Brain pericyte (primary cell): ENCODE data around the gene RBM14.
"Not testable (repeated sequence)": the region's sequence is repeated elsewhere in the genome, so short reads cannot be mapped to it uniquely, and the experiment has no call there.

Experiments used
- DNase-seq: peaks from one replicate; pipeline ENCODE4 v3.0.0-alpha.2; 2012; ENCODE audit warnings: low read depth, low spot score

Gene RBM14

DNA sequence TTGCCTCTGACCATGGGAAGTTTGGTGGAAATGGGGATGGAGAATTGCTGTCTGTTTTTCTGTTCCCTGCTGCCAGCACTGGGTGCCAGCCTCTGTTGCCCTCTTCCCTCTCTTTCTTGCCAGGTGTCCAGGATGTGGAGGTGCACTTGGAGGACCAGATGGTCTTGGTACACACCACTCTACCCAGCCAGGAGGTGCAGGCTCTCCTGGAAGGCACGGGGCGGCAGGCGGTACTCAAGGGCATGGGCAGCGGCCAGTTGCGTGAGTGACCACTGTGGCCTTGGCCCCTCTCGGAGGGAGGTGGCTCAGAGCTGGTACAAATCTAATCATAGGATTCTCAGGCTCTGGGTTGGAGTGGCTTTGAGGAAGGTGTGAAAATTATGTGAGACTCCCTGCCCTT lies 17.4 kb upstream of the RBM14 start:
- no peak for DNase-seq

DNA sequence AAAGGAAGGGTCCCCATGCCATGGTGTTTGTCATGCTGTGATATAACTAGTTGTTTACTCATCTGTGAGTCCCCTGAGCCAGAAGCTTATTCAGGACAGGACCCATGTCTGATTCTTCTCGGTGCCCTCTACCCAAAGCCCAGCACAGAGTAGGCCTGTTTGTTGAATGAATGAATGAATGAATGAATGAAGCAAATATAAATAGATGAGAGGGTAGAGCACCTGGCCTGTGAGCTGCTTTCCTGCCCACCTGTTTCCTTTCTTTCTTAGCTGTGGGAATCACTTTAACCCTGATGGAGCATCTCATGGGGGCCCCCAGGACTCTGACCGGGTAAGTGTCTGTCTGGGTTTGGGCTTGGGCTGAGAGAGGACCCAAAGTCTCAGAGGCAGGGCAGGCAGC lies 16.2 kb upstream of the RBM14 start:
- no peak for DNase-seq

DNA sequence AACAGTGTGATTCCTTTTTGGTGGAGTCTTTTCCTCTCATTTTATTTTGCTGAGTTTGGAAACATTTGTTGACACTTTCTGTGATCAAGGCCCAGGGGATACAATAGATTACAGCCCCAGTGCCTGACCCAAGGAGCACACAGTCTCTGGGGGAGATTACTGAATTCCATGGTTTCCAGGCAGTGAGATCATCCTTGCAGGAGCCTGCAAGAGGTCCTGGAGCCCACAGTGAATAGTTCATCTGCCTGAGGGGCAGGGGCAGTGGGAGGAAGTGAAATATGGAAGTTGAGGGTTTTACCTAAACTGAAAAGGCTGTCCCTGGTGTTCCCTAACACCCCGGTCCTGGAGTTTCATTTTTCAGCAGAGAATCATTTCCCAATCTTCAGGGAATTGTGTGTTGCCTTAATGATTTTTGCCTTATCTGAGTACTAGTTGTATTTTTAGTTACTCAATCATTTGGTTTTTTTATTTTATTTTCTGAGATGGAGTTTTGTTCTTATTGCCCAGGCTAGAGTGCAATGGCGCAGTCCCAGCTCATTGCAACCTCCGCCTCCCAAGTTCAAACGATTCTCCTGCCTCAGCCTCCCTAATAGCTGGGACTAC lies 15.7 kb upstream of the RBM14 start:
- peak; percentile 68 for DNase-seq

DNA sequence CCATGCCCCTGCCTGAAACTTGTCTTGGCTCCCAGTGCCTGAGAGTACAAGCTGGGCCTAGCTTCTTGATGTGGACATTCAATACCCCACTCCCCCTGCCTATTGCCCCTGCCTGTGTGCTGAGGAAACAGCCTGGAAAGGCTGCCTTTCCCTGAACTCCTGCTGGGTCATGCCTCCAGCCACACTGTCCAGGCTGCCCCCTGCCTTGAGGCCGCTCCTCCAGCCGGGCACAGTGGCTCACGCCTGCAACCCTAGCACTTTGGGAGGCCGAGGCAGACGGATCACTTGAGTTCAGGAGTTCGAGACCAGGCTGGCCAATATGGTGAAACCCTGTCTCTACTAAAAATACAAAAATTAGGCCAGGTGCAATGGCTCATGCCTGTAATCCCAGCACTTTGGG lies 13.4 kb upstream of the RBM14 start:
- no peak for DNase-seq

DNA sequence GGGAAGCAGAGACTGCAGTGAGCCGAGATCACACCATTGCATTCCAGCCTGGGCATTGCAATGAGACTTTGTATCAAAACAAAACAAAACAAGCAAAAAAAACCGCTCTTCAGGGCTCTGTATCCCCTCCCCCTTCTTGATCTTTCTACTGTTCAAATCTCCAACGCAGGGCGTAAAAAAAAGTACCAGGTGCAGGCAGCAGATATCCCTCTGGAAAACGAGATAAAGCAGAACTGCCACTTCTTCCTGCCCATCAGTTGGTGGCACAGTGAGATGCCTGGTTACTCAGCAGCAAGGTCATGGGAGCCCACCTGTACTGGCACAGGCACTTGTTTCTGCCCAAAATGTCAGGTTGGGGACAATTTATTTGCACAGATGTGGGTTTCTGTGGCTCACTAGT lies 12.3 kb upstream of the RBM14 start:
- DNase-seq = no peak

DNA sequence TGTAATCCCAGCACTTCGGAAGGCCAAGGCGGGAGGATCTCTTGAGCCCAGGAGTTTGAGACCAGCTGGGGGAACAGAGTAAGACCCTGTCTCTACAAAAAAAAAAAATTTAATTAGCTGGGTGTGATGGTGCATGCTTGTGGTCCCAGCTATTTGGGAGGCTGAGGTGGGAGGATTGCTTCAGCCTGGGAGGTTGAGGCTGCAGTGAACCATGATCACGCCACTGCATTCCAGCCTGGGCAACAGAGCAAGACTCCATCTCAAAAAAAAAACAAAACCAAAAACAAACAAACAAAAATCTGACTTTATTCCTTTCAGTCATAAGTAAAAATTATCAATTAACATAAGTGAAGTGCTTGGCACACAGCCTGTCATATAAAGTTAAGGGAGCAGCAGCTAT lies 9.8 kb upstream of the RBM14 start:
- not testable (repeated sequence) for DNase-seq

DNA sequence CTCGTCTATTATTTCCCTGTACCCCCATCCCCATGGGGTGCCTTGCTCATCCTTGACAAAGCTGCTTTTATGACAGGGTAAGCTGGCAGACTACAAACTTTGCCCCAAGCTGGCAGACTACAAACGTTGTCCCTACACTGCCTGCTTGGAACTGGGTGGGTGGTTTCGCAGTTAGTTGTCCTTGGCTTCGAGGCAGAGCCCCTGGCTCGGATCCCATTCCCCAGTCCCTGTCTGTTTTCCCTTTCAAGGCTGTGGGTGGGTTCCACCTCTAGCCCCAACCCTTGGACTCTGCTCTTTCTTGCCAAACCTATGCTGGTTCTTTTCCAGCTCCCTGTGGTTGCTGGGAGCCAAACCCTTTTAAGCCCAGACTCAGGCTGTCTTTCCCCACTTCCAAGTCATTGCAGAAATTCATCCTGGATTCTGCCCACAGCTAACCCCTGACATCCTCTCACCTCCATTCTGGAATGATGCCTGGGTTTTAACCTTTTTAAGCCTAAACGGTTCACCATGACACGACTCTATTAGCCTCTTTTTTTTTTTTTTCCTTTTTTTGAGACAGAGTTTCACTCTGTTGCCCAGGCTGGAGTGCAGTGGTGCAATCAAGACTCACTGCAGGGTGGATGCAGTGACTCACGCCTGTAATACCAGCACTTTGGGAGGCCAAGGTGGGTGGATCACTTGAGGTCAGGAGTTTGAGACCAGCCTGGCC lies 9.2 kb upstream of the RBM14 start:
- DNase-seq = peak; percentile 73

DNA sequence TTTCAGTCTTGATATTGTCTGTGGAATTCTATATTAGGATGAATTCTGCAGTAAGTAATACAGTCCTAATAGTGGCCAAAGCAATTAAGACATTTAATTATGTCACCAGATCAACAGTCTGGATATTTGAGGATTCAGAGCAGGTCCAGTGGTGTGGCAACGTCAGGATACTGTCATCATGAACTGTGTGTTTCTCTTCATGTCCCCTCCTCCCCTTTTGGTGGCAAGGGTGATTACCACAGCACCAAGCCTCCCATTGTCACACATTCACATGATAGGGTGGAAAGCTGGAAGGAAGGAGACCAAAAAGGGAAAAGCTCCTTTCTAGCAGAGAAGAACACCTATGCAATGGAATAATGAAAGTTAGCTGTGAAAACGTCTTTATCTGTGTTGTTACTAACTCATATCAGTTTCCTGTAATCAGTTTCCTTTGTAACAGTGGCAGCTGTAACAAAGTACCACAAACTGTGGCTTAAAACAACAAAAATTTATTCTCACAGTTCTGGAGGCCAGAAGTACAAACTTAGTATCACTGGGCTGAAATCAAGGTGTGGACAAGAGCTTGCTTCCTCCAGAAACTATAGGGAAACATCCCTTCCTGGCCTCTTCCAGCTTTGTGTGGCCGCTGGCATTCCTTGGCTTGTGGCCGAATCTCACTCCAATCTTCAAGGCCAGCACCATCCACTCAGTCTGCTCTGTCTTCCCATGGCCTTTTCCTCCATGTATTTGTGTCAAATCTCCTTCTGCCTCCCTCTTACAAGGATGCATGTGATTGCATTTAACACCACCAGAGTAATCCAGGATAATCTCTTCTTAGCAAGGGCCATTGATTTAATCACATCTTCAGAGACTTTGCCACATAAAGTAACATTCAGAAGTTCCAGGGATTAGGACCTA lies 6.5 kb upstream of the RBM14 start:
- DNase-seq = no peak

DNA sequence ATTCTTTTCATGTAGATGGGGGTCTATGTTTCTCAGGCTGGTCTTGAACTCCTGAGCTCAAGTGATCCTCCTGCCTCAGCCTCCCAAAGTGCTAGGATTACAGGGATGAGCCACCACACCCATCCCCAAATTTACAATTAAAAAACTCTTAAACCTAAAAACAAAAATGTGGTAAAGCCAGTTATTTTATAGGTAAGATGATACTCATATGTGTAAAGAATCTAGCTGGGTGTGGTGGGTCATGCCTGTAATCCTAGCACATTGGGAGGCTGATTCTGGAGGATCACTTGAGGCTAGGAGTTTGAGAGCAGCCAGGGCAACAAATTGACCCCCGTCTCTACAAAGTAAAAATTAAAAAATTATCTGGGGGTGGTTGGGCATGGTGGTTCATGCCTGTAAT lies 4.0 kb upstream of the RBM14 start:
- no peak for DNase-seq

DNA sequence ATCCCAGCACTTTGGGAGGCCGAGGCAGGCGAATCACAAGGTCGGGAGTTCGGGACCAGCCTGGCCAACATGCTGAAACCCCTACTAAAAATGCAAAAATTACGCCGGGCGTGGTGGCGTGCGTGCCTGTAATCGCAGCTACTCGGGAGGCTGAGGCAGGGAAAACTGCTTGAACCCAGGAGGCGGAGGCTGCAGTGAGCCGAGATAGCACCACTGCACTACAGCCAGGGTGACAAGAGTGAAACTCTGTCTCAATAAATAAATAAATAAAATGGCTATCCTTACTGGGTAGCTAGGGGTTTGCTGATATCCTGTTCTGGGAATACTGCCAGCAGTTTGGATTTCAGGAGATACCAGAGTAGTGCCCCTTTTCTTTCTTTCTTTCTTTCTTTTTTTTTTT lies 2.4 kb upstream of the RBM14 start:
- no peak for DNase-seq

DNA sequence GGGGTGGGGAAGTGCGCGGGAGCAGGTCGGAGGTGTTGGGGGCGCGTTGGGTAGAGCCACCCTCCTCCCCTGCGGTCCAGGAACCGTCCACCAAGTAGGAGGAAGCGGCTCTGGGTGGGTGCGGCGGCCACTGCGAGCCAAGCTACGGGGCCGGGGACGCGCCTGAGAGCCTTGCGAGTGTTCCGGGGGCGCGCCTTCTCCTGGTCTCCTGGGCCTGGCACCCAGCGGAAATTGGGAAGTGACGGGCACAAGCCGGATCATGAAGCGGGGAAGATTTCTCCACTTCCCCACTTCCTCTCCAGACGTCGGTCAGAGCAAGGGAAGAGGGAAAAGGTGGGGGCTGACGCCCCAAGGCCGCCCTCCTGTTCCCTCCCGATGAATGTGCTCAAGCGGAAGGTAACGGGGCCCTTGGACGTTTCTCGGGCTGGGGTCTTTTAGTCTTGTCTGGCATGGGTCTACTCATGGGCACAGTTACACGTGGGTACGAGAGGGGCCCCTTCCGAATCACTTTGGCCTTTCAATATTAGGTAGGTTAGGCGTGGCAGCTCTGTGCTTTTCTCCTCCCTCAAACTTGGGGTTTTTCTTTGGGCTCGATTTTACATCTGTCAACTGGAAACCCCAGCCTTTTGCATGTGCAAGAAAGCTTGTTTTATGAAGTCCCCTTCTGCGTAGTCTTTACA lies 865 bp downstream of the RBM14 start:
- DNase-seq = no peak

DNA sequence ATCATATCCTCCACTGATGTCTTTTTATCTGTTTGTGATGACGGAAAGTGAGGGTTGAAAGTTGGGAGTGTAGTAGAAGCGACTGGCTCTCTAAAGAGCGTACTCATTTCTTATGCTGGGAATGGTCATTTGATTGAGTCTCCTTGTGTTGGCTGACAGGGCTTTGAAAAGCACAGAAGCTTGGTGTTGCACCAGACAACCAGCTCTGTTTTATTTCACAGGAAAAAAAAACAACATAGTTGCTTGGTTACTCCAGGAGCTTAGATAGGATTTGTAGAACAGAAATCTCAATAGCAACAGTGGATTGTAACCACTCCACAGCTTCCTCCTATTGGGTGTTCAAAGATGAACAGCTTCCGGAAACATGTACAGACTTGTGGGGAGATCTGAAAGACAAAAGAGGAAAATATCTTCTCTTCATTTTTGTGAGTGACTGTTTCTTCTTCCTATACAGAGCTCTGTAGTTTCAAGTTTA lies 2.7 kb downstream of the RBM14 start:
- DNase-seq = no peak

DNA sequence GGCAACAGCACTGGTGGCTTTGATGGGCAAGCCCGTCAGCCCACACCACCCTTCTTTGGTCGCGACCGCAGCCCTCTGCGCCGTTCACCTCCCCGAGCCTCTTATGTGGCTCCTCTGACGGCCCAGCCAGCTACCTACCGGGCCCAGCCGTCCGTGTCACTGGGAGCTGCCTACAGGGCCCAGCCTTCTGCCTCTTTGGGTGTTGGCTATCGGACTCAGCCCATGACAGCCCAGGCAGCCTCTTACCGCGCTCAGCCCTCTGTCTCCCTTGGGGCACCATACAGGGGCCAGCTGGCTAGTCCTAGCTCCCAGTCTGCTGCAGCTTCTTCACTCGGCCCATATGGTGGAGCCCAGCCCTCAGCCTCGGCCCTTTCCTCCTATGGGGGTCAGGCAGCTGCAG lies 8.0 kb downstream of the RBM14 start:
- DNase-seq = no peak

DNA sequence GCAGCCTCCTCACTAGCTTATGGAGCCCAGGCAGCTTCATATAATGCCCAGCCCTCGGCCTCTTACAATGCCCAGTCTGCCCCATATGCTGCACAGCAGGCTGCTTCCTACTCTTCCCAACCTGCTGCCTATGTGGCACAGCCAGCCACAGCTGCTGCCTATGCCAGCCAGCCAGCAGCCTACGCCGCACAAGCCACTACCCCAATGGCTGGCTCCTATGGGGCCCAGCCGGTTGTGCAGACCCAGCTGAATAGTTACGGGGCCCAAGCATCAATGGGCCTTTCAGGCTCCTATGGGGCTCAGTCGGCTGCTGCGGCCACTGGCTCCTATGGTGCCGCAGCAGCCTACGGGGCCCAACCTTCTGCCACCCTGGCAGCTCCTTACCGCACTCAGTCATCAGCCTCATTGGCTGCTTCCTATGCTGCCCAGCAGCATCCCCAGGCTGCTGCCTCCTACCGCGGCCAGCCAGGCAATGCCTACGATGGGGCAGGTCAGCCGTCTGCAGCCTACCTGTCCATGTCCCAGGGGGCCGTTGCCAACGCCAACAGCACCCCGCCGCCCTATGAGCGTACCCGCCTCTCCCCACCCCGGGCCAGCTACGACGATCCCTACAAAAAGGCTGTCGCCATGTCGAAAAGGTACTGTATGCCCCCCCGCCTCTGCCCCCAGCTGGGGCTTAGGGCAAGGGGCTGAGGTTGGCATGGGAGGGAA lies 8.8 kb downstream of the RBM14 start:
- no peak for DNase-seq

DNA sequence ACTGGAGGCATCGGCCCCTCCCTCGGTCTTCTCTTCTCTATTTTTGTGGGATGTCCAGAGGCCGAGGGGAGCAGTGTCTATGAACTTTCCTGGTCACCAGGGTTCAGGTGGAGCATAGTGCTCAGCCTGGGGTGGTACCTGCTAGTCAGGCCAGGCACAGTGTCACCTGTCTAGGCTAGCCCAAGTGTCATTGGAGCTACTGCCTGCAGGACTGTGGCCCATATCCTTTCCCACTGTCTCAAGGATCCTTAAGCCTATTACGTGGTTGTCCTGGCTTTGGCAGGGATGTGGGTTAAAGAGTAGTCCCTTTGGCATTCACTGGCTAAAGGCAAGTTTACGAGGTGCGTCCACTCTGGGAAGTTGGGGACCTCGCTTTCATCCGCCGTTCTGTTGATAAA lies 9.3 kb downstream of the RBM14 start:
- no peak for DNase-seq

DNA sequence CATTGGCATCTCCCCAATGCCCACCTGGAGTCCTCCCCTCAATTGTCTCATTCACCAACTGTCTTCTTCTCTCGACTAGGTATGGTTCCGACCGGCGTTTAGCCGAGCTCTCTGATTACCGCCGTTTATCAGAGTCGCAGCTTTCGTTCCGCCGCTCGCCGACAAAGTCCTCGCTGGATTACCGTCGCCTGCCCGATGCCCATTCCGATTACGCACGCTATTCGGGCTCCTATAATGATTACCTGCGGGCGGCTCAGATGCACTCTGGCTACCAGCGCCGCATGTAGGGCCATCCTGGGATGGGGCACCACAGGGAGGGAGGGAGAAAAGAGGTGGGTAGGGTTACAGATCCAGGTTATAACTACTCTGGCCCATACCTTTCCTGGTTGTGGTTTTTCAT lies 10.0 kb downstream of the RBM14 start:
- no peak for DNase-seq

DNA sequence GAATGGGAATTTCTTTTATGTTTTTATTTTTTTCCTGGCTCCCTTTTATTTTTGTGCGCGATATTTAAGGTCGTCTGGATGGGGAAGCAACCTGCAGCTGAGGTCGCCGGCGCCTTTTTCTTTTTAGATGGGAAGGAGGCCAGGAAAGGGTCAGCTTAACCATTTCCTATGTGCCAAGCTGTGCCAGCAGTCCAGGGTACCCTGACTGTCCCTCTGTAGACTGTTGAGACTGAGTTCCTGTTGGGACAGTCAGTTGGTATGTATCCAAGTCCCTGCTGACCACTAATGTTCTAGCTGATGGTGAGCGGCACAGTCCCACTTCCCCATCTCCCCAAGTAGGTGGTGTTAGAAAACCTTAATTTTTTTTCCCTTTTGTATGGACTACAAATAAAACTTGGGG lies 10.5 kb downstream of the RBM14 start:
- no peak for DNase-seq

DNA sequence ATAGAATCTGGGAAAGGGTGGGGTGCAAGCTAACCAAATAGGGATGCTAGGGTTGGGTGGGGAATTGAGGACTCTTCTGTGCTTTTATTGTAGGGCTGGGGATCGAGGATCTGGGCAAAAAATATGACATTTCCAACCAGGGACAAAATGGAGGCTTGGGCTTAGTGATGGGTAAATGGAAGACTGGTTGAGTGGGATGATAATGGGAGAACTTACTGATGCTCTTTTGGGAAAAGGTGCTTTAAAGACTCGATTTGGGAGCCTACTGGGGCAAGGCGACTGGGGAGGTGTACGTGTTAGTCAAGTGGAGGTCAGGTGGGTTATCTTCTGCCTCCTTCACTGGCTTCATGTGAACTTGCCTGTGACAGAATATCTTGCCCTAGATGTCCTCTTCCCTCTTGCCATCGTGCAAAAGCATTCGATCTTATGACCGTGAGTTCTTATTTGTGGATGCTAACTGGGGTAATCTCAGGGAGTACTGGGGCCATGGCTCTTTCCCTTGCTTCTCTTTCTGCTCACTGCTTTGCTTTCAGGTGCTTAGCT lies 11.7 kb downstream of the RBM14 start:
- no peak for DNase-seq

DNA sequence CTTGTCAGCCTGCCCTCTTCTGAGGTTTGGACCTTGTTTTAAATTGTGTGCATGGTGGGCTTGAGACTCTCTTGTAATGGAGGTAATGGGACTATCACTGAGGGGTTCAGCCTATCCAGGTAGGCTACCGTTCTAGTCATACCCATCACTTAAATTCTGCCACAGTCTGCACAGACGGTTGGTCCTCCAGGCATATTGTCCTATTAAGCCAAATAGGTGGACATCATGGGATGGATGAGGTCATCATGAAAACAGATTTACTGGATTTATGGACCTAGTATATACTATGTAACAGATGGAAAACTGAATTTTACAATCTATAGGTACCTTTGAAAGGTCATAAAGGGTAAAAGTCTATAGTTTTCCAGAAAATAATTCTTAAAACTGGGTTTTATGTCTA lies 12.9 kb downstream of the RBM14 start:
- DNase-seq = no peak

DNA sequence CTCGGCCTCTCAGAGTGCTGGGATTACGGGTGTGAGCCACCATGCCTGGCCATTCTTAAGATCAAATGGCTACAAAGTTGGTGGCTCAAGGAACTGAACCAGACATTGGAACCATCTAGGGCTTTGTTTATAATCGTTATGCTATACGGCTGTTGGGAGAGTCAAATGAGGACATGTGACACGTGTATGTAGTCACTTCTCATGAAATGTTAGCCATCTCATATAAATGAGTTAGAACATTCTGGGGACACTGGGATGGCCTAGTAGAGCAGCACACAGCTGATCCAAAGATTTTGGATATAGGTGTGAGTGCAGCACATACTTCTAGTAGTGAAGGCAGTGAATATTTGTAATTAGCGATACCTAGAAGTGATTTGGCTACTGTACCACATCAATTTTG lies 15.5 kb downstream of the RBM14 start:
- DNase-seq = no peak

DNA sequence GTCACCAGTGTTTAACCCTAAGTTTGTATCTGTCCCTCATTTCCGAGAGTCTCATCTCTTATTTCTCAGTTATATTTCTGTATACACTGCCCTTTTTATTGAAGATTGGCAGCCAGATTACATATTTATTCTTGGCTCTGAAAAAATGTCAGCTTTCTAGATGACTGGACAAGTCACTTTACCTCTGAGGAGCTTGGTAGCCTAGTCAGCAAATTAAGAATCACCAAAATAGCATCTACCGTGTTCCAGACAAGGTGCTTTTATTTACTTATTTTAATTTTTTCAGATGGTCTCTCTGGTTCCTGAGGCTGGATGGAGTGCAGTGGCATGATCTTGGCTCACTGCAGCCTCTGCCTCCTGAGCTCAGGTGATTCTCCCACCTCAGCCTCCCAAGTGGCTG lies 16.5 kb downstream of the RBM14 start:
- DNase-seq = no peak
